Measurements from ENCODE around the gene SRCIN1. TPM values are rescaled to one million over a fixed set of nuclear protein-coding genes. Genes with fewer than 3 reads are reported as not detected.

Gene SRCIN1
- total RNA-seq, 1 donor from 2014 or later: 0.05 TPM

GRCh38 chr17:38575781-38576180 lies 30.0 kb downstream of the SRCIN1 start:
- Mint-ChIP-seq H3K27ac (ENCODE audit: unreplicated experiment) (no peak overlapping the region), H3K9me3 (ENCODE audit: unreplicated experiment) (no peaks in the 10 kb centered on the region), H3K4me3 (ENCODE audit: unreplicated experiment) (no peak overlapping the region), H3K4me1 (ENCODE audit: unreplicated experiment) (peaks cover 31% of the 10 kb centered on the region), H3K27me3 (ENCODE audit: unreplicated experiment) (peaks cover 80% of the 10 kb centered on the region), H3K36me3 (ENCODE audit: unreplicated experiment) (no peaks in the 10 kb centered on the region)
- no peak for TF ChIP-seq CTCF (IDR thresholded peaks at IDR 0.05)
- no peak for DNase-seq (ENCODE audit: extremely low spot score, unreplicated experiment)

- TF ChIP-seq CTCF (IDR thresholded peaks at IDR 0.05): no peak
- Mint-ChIP-seq H3K36me3 (ENCODE audit: unreplicated experiment) (no peaks in the 10 kb centered on the region), H3K4me3 (ENCODE audit: unreplicated experiment) (no peak overlapping the region), H3K27me3 (ENCODE audit: unreplicated experiment) (peaks cover 81% of the 10 kb centered on the region), H3K9me3 (ENCODE audit: unreplicated experiment) (no peaks in the 10 kb centered on the region), H3K27ac (ENCODE audit: unreplicated experiment) (no peak overlapping the region), H3K4me1 (ENCODE audit: unreplicated experiment) (peaks cover 25% of the 10 kb centered on the region)
- DNase-seq (ENCODE audit: extremely low spot score, unreplicated experiment): no peak
Measured at GRCh38 chr17:38574712-38575111, 31.0 kb downstream of the SRCIN1 start.

- H3K4me3 Mint-ChIP-seq (ENCODE audit: unreplicated experiment): peak overlapping the region; percentile 50
- H3K27ac Mint-ChIP-seq (ENCODE audit: unreplicated experiment): no peak overlapping the region
- DNase-seq (ENCODE audit: extremely low spot score, unreplicated experiment): no peak
- no peaks in the 10 kb centered on the region for H3K9me3 Mint-ChIP-seq (ENCODE audit: unreplicated experiment)
- TF ChIP-seq CTCF (IDR thresholded peaks at IDR 0.05): no peak
- peaks cover 21% of the 10 kb centered on the region for H3K4me1 Mint-ChIP-seq (ENCODE audit: unreplicated experiment)
- H3K27me3 Mint-ChIP-seq (ENCODE audit: unreplicated experiment): peaks cover 84% of the 10 kb centered on the region
- no peaks in the 10 kb centered on the region for H3K36me3 Mint-ChIP-seq (ENCODE audit: unreplicated experiment)
Measured at GRCh38 chr17:38572669-38573365, 32.9 kb downstream of the SRCIN1 start.

- Mint-ChIP-seq H3K27me3 (ENCODE audit: unreplicated experiment) (peaks cover 83% of the 10 kb centered on the region), H3K4me1 (ENCODE audit: unreplicated experiment) (peaks cover 17% of the 10 kb centered on the region), H3K4me3 (ENCODE audit: unreplicated experiment) (peak overlapping the region; percentile 23), H3K9me3 (ENCODE audit: unreplicated experiment) (no peaks in the 10 kb centered on the region), H3K27ac (ENCODE audit: unreplicated experiment) (no peak overlapping the region), H3K36me3 (ENCODE audit: unreplicated experiment) (no peaks in the 10 kb centered on the region)
- no peak for DNase-seq (ENCODE audit: extremely low spot score, unreplicated experiment)
- TF ChIP-seq CTCF (IDR thresholded peaks at IDR 0.05): no peak
Measured at GRCh38 chr17:38571833-38572668, 33.7 kb downstream of the SRCIN1 start.

Measured in osteocyte (in vitro differentiated cells).